Measurements from ENCODE around the gene ARL17A.
"Not testable (repeated sequence)": the region's sequence is repeated elsewhere in the genome, so short reads cannot be mapped to it uniquely, and the experiment has no call there.

DNA sequence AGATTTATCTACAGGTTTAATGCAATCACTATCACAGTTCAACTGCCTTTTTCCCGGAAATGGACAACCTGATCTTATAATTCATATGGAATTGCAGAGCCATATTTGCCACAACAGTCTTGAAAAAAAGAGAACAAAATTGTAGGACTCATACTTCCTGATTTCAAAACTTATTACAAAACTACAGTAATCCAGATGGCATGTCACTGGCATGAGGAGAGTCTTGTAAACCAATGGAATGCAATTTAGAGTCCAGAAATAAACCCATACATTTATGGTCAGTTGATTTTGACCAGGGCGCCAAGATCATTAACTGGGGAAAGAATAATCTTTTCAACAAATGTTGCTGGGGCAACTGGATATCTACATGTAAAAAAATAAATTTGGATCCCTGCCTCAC is 31.8 kb upstream of the ARL17A start:
- TF ChIP-seq, protein P1, sequence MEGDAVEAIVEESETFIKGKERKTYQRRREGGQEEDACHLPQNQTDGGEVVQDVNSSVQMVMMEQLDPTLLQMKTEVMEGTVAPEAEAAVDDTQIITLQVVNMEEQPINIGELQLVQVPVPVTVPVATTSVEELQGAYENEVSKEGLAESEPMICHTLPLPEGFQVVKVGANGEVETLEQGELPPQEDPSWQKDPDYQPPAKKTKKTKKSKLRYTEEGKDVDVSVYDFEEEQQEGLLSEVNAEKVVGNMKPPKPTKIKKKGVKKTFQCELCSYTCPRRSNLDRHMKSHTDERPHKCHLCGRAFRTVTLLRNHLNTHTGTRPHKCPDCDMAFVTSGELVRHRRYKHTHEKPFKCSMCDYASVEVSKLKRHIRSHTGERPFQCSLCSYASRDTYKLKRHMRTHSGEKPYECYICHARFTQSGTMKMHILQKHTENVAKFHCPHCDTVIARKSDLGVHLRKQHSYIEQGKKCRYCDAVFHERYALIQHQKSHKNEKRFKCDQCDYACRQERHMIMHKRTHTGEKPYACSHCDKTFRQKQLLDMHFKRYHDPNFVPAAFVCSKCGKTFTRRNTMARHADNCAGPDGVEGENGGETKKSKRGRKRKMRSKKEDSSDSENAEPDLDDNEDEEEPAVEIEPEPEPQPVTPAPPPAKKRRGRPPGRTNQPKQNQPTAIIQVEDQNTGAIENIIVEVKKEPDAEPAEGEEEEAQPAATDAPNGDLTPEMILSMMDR (IDR thresholded peaks at IDR 0.05) = not testable (repeated sequence)
- TF ChIP-seq POLR2A, POLR2AphosphoS5 (IDR thresholded peaks at IDR 0.05): not testable (repeated sequence)
